AG09319 (cell line): ENCODE data around the gene CELA1.

Experiments
- DNase-seq: peaks from one replicate; pipeline ENCODE4 v3.0.0-alpha.2; 2010; ENCODE audit warnings: low read depth; ENCODE audit errors: extremely low read depth
- CTCF ChIP-seq: IDR thresholded peaks from 2 replicates; pipeline ENCODE4 v1.5.1; 2011; ENCODE audit warnings: low read depth, mild to moderate bottlenecking, inconsistent platforms, low read length, moderate library complexity

Gene CELA1

DNA sequence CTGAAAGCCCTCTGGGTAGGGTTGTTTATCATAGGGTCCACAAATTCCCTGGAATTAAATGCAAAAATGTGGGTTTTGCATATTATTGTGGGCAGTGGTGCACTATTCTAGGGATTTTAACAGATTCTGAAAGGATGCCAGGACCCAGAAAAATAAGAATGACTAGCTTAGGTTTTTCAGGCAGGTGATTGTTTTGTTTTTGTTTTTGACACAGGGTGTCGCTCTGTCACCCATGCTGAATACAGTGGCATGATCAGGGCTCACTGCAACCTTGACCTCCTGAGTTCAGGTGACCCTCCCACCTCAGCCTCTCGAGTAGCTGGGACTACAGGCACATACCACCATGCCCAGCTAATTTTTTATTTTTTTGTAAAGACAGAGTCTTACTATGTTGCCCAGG, 25.5 kb upstream of the CELA1 start:
- no peak for TF ChIP-seq CTCF
- DNase-seq, result no peak

DNA sequence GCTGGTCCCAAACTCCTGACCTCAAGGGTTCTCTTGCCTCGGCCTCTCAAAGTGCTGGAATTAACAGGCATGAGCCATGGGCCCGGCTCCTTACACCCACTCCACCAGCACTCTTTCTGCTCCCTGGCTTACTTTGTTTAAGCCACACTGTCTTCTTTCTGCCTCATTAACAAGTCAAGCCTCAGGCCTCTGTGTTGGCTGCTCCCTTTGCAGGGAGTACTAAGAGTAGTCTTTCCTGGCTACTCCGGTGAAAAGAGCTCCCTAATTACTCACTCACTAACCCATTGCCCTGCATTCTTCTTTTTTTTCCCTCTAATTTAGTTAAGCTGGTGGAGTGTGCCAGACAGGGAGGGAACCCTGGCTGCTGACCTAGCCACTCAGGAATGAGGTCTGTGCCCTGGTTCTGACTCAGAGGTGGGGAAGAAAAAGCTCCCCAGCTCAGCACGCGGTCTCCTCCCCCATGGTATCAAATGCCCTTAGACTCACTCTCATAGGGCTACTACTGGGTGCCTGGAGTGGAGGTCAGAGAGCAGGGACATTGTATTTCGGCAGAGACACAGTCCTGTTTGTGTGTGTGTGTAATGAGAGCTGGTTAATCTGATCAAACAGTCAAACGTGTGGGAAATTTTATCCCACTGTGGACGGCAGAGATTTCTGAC, 24.9 kb upstream of the CELA1 start:
- no peak for TF ChIP-seq CTCF
- DNase-seq, result peak; percentile 88

- DNase-seq, result no peak
- no peak for TF ChIP-seq CTCF
These were observed 24.2 kb upstream of the CELA1 start for GRCh38 chr12:51370667-51371066.

DNA sequence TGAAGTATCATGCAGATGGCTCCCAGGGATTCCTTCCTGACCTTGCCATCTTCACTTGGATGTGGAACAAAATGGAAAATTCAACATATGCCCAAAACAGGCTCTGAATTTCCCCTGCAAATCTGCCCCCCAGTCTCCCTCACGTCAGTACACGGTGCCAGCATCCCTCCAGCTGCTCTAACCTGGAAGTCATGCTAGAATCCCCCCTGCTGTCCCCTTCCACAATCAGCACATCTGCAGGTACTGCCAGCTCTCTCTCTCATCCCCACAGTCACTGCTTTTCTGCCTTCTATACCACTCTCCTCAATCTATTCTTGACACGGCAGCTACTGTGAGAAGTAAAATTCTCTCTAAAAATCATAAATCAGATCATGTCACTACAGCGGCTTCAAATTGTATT, 23.1 kb upstream of the CELA1 start:
- no peak for DNase-seq
- TF ChIP-seq CTCF, result no peak

GRCh38 chr12:51368640-51369517, 22.4 kb upstream of the CELA1 start:
- TF ChIP-seq CTCF, result no peak

DNA sequence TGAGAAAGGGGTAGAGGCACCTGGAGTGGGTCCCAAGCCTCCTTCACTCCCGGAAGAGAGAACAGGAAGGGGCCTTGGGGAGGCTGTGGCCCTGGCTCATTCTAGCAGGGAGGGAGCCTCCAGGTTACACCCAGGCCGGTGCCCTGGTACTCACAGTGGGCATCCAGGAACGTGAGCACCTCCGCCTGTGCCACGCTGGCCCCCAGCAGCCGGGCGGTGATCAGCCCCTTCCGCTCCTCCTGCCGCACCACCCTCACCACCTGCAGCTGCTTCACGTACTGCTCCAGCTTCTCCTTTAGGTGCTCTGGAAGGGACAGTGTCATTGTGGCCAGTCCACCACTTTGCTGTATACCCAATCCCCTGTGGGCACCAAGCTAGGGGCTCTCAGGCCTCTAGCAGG, 18.8 kb upstream of the CELA1 start:
- DNase-seq, result no peak
- TF ChIP-seq CTCF, result no peak

More at GRCh38 chr12:51368640-51369517, 22.4 kb upstream of the CELA1 start:
- no peak for DNase-seq

- TF ChIP-seq CTCF, result no peak
- DNase-seq, result no peak
These were observed 17.5 kb upstream of the CELA1 start for GRCh38 chr12:51364001-51364400.
